ENCODE results near the gene DDX59. TPM values are rescaled to one million over a fixed set of nuclear protein-coding genes. Genes with fewer than 3 reads are reported as not detected.

DDX59 gene
- polyA plus RNA-seq, 1 of the 3 experiments (the other 2 are of a cell fraction), result 8.9 TPM

GRCh38 chr1:200704986-200705500 lies 35.3 kb upstream of the DDX59 start:
- TF ChIP-seq RCOR1 (IDR thresholded peaks at IDR 0.05; ENCODE audit: low read length) (no peak), MXI1 (IDR thresholded peaks at IDR 0.05; ENCODE audit: low read depth, low read length) (no peak), USF2 (IDR thresholded peaks at IDR 0.05; ENCODE audit: borderline replicate concordance, low read depth, low read length) (no peak), EZH2phosphoT487 (IDR thresholded peaks at IDR 0.05; ENCODE audit: borderline replicate concordance, low read depth) (no peak), GATA2 (CRISPR knock-in tag; IDR thresholded peaks at IDR 0.05) (no peak), TAF1 (IDR thresholded peaks at IDR 0.05; ENCODE audit: borderline replicate concordance, low read depth, low read length) (no peak), RAD21 (IDR thresholded peaks at IDR 0.05; ENCODE audit: low read length) (no peak), MAX (IDR thresholded peaks at IDR 0.05; ENCODE audit: low read depth) (no peak), POLR2AphosphoS5 (IDR thresholded peaks at IDR 0.05; ENCODE audit: low read depth, low read length) (no peak)
- TF ChIP-seq, protein P1, sequence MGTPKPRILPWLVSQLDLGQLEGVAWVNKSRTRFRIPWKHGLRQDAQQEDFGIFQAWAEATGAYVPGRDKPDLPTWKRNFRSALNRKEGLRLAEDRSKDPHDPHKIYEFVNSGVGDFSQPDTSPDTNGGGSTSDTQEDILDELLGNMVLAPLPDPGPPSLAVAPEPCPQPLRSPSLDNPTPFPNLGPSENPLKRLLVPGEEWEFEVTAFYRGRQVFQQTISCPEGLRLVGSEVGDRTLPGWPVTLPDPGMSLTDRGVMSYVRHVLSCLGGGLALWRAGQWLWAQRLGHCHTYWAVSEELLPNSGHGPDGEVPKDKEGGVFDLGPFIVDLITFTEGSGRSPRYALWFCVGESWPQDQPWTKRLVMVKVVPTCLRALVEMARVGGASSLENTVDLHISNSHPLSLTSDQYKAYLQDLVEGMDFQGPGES (IDR thresholded peaks at IDR 0.05; ENCODE audit: low read depth, low read length), result no peak
- Histone ChIP-seq H3K4me3 (ENCODE audit: low read depth in 2 of 2, low read length in 1 of 2) (no peak overlapping the region), H4K20me1 (ENCODE audit: insufficient read depth) (no peaks in the 10 kb centered on the region), H3K9ac (no peak overlapping the region), H3F3A (replicated peaks; ENCODE audit: insufficient read depth) (peaks cover 8% of the 10 kb centered on the region), H3K79me2 (ENCODE audit: insufficient read depth) (no peaks in the 10 kb centered on the region), H3K9me3 (no peaks in the 10 kb centered on the region), H3K4me1 (ENCODE audit: control insufficient read depth in 1 of 2, insufficient read depth in 2 of 2, low read depth in 1 of 2, low read length in 1 of 2) (peaks cover 2 to 7% of the 10 kb centered on the region in 2 experiments; a peak in 2 of 4 replicates), H3K27ac (ENCODE audit: low read depth in 2 of 2, low read length in 1 of 2) (no peak overlapping the region), H3K36me3 (replicated peaks in 1 of 2; ENCODE audit: control insufficient read depth in 1 of 2, insufficient read depth in 2 of 2, low read length in 1 of 2) (no peaks in the 10 kb centered on the region), H2AFZ (ENCODE audit: low read depth) (peak overlapping the region; percentile 33; the same call in 1 of the 2 replicates), H3K27me3 (ENCODE audit: insufficient read depth) (no peaks in the 10 kb centered on the region), H3K4me2 (no peak overlapping the region), H3K9me2 (no peaks in the 10 kb centered on the region)
- 80% methylated on average over 3 of the region's 3 CpGs for WGBS (ENCODE audit: low lambda C conversion rate)
- DNase-seq, result no peak
- POLR2A ChIA-PET, result no interaction called here
- CTCF ChIA-PET, result interaction anchor here (0.6 kb wide), 1 partner anchor 110 kb away, joined by 3 read pairs; no protein-coding TSS in a partner anchor

DNA sequence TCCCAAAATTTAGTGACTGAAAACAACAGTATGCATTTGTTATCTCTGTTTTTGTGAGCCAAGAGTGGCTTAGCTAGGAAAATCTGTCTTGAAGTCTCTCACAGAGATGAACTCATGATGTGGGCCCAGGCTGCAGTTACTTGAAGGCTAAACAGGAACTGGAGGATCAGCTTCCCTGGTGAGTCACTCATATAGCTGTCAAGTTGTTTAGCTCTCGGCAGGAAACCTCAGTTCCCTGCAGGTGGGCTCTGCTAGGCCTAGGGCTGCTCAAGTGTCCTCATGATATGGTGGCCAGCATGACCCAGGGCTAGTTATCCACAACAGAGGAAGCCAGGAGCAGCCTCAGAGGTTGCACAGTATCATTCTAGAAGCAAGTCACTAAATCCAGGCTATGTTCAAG lies 30.2 kb upstream of the DDX59 start:
- no peaks in the 10 kb centered on the region for H3K4me1 ChIP-seq (ENCODE audit: control insufficient read depth in 1 of 2, insufficient read depth in 2 of 2, low read depth in 1 of 2, low read length in 1 of 2)
- no peak overlapping the region for H2AFZ ChIP-seq (ENCODE audit: low read depth)
- no peak overlapping the region; a peak in 1 of 4 replicates for H3K27ac ChIP-seq (ENCODE audit: low read depth in 2 of 2, low read length in 1 of 2)
- H3F3A ChIP-seq (replicated peaks; ENCODE audit: insufficient read depth), result no peaks in the 10 kb centered on the region
- no peak overlapping the region for H3K4me3 ChIP-seq (ENCODE audit: low read depth in 2 of 2, low read length in 1 of 2)
- no peaks in the 10 kb centered on the region for H3K36me3 ChIP-seq (replicated peaks in 1 of 2; ENCODE audit: control insufficient read depth in 1 of 2, insufficient read depth in 2 of 2, low read length in 1 of 2)
- H3K9me3 ChIP-seq, result no peaks in the 10 kb centered on the region
- TF ChIP-seq MAX (IDR thresholded peaks at IDR 0.05; ENCODE audit: low read depth), result peak; percentile 60
- TF ChIP-seq NRF1 (IDR thresholded peaks at IDR 0.05; ENCODE audit: low read depth, low read length), result no peak
- no peak for TF ChIP-seq RFX5 (IDR thresholded peaks at IDR 0.05; ENCODE audit: low read length)
- no peak for TF ChIP-seq YY1 (IDR thresholded peaks at IDR 0.05; ENCODE audit: low read depth)
- peak; percentile 17; the same call in 1 of the 2 replicates for TF ChIP-seq GABPA (IDR thresholded peaks at IDR 0.05; ENCODE audit: low read depth)
- TF ChIP-seq MEF2A (IDR thresholded peaks at IDR 0.05; ENCODE audit: borderline replicate concordance, low read depth), result no peak
- TF ChIP-seq FOSL2 (IDR thresholded peaks at IDR 0.05; ENCODE audit: borderline replicate concordance, low read depth), result peak; percentile 79; the same call in 1 of the 2 replicates
- peak; percentile 60 for TF ChIP-seq JUND (IDR thresholded peaks at IDR 0.05)
- TF ChIP-seq PBX3 (IDR thresholded peaks at IDR 0.05), result peak; percentile 60
- peak; percentile 41; the same call in 1 of the 2 replicates for TF ChIP-seq TCF12 (IDR thresholded peaks at IDR 0.05)
- DNase-seq, result no peak
- H4K20me1 ChIP-seq (ENCODE audit: insufficient read depth), result no peaks in the 10 kb centered on the region
- H3K9me2 ChIP-seq, result no peaks in the 10 kb centered on the region
- H3K27me3 ChIP-seq (ENCODE audit: insufficient read depth), result no peaks in the 10 kb centered on the region
- no peak overlapping the region for H3K4me2 ChIP-seq
- POLR2A ChIA-PET, result interaction anchor here (0.6 kb wide), 1 partner anchor 15 kb away, joined by 3 read pairs; no protein-coding TSS in a partner anchor
- WGBS (ENCODE audit: low lambda C conversion rate), result 17% methylated on average over 1 of the region's 1 CpG
- no peaks in the 10 kb centered on the region for H3K79me2 ChIP-seq (ENCODE audit: insufficient read depth)
- CTCF ChIA-PET, result no interaction called here
- no peak overlapping the region for H3K9ac ChIP-seq
